Breast epithelium (tissue), 3 donors: ENCODE results near the gene SLC6A9.

ENCODE experiments used
- POLR2A ChIP-seq: fragments of 450-650 bp; IDR thresholded peaks from one replicate; pipeline ENCODE4 v1.6.1; 2016; ENCODE audit warnings: antibody characterized with exemption, mild to moderate bottlenecking, moderate library complexity
- TF ChIP-seq, protein P1 (sequence below), 3 donors: fragments of 450-650 bp; IDR thresholded peaks; one replicate each; pipeline ENCODE4 v1.5.1; 2016 to 2017; ENCODE audit warnings: antibody characterized with exemption in 3 of 3, mild to moderate bottlenecking in 3 of 3, moderate library complexity in 3 of 3

DNA sequence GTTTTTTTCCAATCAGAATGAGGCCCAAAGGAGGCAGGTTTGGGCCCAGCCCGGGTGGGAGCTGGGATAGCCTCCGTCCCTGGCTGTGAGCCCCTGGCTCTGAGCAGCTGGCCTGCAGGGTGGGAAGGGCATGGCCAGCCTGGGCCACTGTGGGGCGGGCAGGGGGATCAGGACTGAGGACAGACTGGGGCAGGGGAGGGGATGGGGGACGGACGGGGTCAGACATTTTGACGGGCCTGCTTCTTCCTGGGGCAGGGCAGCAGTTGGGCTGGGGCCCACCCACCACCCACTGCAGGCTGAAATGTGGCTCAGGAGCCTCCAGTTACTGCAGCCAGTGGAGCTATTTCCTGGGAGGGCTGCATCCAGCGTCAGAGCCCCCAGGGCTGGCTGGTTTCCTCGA, 2.5 kb upstream of the SLC6A9 start:
- TF ChIP-seq POLR2A, result no peak
- TF ChIP-seq, protein P1, sequence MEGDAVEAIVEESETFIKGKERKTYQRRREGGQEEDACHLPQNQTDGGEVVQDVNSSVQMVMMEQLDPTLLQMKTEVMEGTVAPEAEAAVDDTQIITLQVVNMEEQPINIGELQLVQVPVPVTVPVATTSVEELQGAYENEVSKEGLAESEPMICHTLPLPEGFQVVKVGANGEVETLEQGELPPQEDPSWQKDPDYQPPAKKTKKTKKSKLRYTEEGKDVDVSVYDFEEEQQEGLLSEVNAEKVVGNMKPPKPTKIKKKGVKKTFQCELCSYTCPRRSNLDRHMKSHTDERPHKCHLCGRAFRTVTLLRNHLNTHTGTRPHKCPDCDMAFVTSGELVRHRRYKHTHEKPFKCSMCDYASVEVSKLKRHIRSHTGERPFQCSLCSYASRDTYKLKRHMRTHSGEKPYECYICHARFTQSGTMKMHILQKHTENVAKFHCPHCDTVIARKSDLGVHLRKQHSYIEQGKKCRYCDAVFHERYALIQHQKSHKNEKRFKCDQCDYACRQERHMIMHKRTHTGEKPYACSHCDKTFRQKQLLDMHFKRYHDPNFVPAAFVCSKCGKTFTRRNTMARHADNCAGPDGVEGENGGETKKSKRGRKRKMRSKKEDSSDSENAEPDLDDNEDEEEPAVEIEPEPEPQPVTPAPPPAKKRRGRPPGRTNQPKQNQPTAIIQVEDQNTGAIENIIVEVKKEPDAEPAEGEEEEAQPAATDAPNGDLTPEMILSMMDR (IDR thresholded peaks at IDR 0.05), result no peak
